ENCODE results near the gene LRRN2.

LRRN2 gene

DNA sequence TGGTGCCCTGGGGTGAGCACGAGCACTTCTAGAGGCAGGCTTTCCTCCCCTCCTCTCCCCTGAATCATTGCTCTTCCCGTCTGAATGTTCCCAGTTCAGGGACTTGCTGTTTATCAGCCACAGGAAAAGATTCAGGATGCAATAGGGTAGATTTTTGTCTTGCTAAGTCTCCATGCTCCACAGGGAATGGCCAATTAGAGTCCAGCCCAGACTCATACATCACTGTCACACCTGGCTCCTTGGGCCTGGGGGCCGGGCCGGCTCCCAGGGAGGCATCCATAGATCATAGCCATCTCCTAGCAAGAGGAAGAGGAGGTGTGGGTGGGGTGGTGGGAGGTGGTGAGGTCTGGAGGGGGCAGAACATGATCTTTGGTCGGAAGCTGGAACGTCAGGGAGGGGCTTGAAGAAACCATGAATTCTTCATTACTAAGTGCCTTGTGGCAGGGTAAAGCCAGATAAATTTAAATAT lies 83.4 kb downstream of the LRRN2 start:
- TF ChIP-seq POLR2A (IDR thresholded peaks at IDR 0.05; ENCODE audit: low read depth, low read length) (no peak), SPI1 (IDR thresholded peaks at IDR 0.05; ENCODE audit: low read depth, low read length) (no peak), POLR2AphosphoS5 (IDR thresholded peaks at IDR 0.05; ENCODE audit: low read depth, low read length) (no peak), PAX5 (IDR thresholded peaks at IDR 0.05; ENCODE audit: insufficient read depth, low read length, severe bottlenecking) (no peak), POU2F2 (IDR thresholded peaks at IDR 0.05; ENCODE audit: low read depth, low read length) (no peak)
- DNase-seq (ENCODE audit: insufficient read length, low spot score) (no peak), FAIRE-seq (no peak)

GRCh38 chr1:204600968-204601367 lies 84.6 kb downstream of the LRRN2 start:
- FAIRE-seq: no peak
- DNase-seq (ENCODE audit: insufficient read length, low spot score): no peak
- TF ChIP-seq SPI1 (IDR thresholded peaks at IDR 0.05; ENCODE audit: low read depth, low read length) (no peak), PAX5 (IDR thresholded peaks at IDR 0.05; ENCODE audit: insufficient read depth, low read length, severe bottlenecking) (no peak), POU2F2 (IDR thresholded peaks at IDR 0.05; ENCODE audit: low read depth, low read length) (no peak), POLR2A (IDR thresholded peaks at IDR 0.05; ENCODE audit: low read depth, low read length) (no peak), POLR2AphosphoS5 (IDR thresholded peaks at IDR 0.05; ENCODE audit: low read depth, low read length) (no peak), TAF1 (IDR thresholded peaks at IDR 0.05; ENCODE audit: low read depth, low read length) (no peak)

DNA sequence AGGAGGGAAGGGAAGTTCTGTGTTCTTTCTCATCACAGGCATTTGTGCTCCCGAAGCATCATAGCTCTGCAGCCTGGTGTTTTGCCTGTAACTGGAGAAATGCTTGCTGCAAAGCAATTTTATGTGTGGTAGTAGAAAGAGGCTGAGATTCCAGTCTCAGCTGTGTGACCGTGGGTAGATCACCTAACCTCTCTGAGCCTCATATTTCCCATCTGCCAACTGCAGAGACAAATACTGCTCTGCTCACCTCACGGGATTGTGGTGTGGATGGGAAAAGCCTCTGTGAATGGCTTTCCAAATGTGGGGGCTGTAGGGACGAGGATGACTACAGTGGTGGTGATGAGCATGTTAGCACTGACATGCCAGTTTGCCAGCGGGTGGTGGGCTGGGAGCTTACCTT lies 85.3 kb downstream of the LRRN2 start:
- no peak for TF ChIP-seq PAX5 (IDR thresholded peaks at IDR 0.05; ENCODE audit: insufficient read depth, low read length, severe bottlenecking)
- no peak for TF ChIP-seq POU2F2 (IDR thresholded peaks at IDR 0.05; ENCODE audit: low read depth, low read length)
- TF ChIP-seq POLR2AphosphoS5 (IDR thresholded peaks at IDR 0.05; ENCODE audit: low read depth, low read length): no peak
- TF ChIP-seq SPI1 (IDR thresholded peaks at IDR 0.05; ENCODE audit: low read depth, low read length): no peak
- TF ChIP-seq POLR2A (IDR thresholded peaks at IDR 0.05; ENCODE audit: low read depth, low read length): no peak
- no peak for TF ChIP-seq TAF1 (IDR thresholded peaks at IDR 0.05; ENCODE audit: low read depth, low read length)
- FAIRE-seq (no peak), DNase-seq (ENCODE audit: insufficient read length, low spot score) (no peak)

DNA sequence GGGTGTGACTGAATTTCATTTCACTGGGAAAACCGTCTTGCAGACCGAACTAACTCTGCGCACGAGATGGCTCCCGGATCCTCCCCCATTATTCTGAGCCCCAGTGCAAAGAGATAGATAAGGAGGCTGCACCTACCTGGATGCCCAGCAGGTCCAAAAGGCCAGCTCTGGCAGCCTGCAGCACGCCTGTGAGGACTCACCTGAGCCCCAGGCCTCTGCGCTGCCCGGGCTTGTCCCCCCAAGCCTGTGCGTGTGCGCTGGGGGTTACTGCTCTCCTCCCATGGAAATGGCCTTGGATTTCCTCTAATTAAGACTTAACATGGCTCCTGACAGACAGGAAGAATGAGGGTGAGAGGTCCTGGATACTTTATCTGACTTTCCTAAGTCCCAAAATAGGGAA lies 85.9 kb downstream of the LRRN2 start:
- no peak for DNase-seq (ENCODE audit: insufficient read length, low spot score)
- TF ChIP-seq SPI1 (IDR thresholded peaks at IDR 0.05; ENCODE audit: low read depth, low read length) (no peak), POLR2A (IDR thresholded peaks at IDR 0.05; ENCODE audit: low read depth, low read length) (no peak), POU2F2 (IDR thresholded peaks at IDR 0.05; ENCODE audit: low read depth, low read length) (no peak)
- FAIRE-seq: no peak

- FAIRE-seq (no peak), DNase-seq (ENCODE audit: insufficient read length, low spot score) (no peak)
- TF ChIP-seq POLR2AphosphoS5 (IDR thresholded peaks at IDR 0.05; ENCODE audit: low read depth, low read length): no peak
- no peak for TF ChIP-seq POU2F2 (IDR thresholded peaks at IDR 0.05; ENCODE audit: low read depth, low read length)
- no peak for TF ChIP-seq POLR2A (IDR thresholded peaks at IDR 0.05; ENCODE audit: low read depth, low read length)
- no peak for TF ChIP-seq PAX5 (IDR thresholded peaks at IDR 0.05; ENCODE audit: insufficient read depth, low read length, severe bottlenecking)
- no peak for TF ChIP-seq SPI1 (IDR thresholded peaks at IDR 0.05; ENCODE audit: low read depth, low read length)
- no peak for TF ChIP-seq TAF1 (IDR thresholded peaks at IDR 0.05; ENCODE audit: low read depth, low read length)
Observed at GRCh38 chr1:204599098-204599497, 86.4 kb downstream of the LRRN2 start.

- DNase-seq (ENCODE audit: insufficient read length, low spot score): no peak
- no peak for TF ChIP-seq PAX5 (IDR thresholded peaks at IDR 0.05; ENCODE audit: insufficient read depth, low read length, severe bottlenecking)
- TF ChIP-seq POU2F2 (IDR thresholded peaks at IDR 0.05; ENCODE audit: low read depth, low read length): no peak
- TF ChIP-seq TAF1 (IDR thresholded peaks at IDR 0.05; ENCODE audit: low read depth, low read length): no peak
- no peak for TF ChIP-seq SPI1 (IDR thresholded peaks at IDR 0.05; ENCODE audit: low read depth, low read length)
- TF ChIP-seq POLR2AphosphoS5 (IDR thresholded peaks at IDR 0.05; ENCODE audit: low read depth, low read length): no peak
- no peak for TF ChIP-seq POLR2A (IDR thresholded peaks at IDR 0.05; ENCODE audit: low read depth, low read length)
- no peak for FAIRE-seq
Observed at GRCh38 chr1:204598319-204598969, 87.1 kb downstream of the LRRN2 start.

DNA sequence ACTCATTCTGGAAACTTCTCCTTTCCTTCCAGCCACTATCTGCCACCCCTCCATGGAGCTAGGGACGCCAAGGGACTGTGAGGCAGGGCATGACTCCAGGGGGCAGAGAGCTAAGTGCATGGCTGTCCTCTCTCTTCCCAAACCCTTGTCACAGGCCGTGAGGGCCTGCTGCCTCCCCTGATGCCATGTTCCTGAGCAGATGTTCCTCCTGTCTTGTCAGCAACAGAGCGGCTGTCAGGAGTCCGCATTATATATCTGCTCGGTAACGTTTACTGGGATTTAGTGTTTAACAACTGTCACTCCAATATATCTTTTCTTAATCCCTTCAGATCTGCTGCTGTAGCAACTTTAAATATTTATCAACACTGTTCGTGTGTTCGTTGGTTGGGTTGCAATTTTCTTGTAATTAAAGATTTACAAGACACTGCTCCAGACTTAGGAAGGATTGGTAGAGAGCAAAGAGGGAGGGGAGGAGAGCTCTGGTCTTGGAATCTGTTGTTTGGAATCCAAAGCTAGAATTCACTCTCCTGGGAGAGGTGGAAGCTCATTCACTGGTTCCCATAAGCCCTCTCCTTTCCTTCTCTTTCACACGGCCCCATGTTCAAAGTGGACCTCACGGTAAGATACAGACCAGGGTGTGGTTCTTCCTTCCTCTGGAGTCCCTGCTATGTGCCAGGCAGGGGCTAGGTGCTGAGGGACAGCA lies 93.1 kb downstream of the LRRN2 start:
- TF ChIP-seq SPI1 (IDR thresholded peaks at IDR 0.05; ENCODE audit: low read depth, low read length) (no peak), TAF1 (IDR thresholded peaks at IDR 0.05; ENCODE audit: low read depth, low read length) (no peak), POU2F2 (IDR thresholded peaks at IDR 0.05; ENCODE audit: low read depth, low read length) (no peak), PAX5 (IDR thresholded peaks at IDR 0.05; ENCODE audit: insufficient read depth, low read length, severe bottlenecking) (no peak), POLR2AphosphoS5 (IDR thresholded peaks at IDR 0.05; ENCODE audit: low read depth, low read length) (no peak), POLR2A (IDR thresholded peaks at IDR 0.05; ENCODE audit: low read depth, low read length) (no peak)
- DNase-seq (ENCODE audit: insufficient read length, low spot score) (no peak), FAIRE-seq (no peak)

DNA sequence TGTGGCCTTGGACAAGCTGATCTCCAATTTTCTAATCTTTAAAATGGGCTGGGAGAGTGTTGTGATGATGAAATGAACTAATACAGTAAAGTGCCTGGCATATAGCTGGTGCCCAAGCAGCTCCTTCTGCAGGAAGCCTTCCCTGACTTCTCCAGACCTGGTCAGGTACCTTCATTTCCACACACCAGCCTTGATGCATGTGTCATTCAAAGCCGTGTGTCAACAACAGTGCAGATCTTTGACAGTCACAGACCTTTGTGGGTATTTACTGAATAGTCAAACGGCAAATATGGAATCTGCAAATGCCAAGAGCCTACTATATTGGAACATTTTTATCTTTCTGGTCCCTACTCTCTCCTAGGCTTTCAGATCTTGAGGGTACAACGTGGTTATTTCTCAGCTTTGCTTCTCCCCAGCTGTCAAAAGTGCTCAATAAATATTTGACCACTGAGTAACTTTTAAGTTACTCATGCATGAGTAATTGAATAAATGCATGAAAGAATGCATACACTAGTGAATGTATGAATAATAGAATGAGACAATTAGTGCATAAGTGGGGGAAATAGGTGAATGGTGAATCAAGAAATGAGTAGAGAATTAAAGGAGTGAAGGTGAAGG lies 94.0 kb downstream of the LRRN2 start:
- DNase-seq (ENCODE audit: insufficient read length, low spot score) (no peak), FAIRE-seq (no peak)
- no peak for TF ChIP-seq TAF1 (IDR thresholded peaks at IDR 0.05; ENCODE audit: low read depth, low read length)

DNA sequence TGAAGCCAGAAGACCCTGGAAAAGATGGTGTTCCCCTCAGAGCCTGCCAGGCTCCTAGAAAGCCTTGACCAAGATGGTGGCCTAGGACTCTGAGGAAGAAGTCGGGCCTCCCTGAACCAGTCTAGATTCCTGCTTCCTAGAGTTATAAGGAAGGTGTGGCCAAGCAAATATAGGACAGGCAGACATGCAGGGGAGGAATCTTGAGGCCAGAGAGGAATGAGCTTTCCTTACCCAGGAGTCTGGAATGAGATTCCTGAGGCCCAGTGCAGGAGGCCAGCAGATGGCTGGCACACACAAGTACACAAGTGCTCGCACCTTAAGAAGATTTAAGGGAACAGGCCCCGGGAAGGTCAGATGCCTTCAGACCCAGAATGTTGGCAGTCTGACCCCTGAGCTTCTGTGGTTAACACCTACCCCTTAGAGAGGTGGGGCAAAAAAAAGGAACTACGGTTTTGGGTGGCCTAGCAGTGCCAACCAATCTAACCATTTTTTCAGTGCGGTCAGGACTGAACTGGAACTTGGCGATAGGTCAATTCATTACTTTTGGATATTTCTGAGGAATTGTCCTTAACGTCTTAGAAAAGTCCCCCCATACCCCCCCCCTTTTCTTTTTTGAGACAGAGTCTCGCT lies 96.0 kb downstream of the LRRN2 start:
- DNase-seq (ENCODE audit: insufficient read length, low spot score) (no peak), FAIRE-seq (no peak)
- TF ChIP-seq SPI1 (IDR thresholded peaks at IDR 0.05; ENCODE audit: low read depth, low read length): no peak
- no peak for TF ChIP-seq POLR2A (IDR thresholded peaks at IDR 0.05; ENCODE audit: low read depth, low read length)
- no peak for TF ChIP-seq POU2F2 (IDR thresholded peaks at IDR 0.05; ENCODE audit: low read depth, low read length)

All from GM12891 (cell line).